Measurements from ENCODE around the gene ELF1. TPM values are rescaled to one million over a fixed set of nuclear protein-coding genes. Genes with fewer than 3 reads are reported as not detected.
"Not testable (repeated sequence)": the region's sequence is repeated elsewhere in the genome, so short reads cannot be mapped to it uniquely, and the experiment has no call there.

Gene ELF1
- total and polyA plus RNA-seq, 2 experiments from 2014 or later, result 7.0 to 12.7 TPM

DNA sequence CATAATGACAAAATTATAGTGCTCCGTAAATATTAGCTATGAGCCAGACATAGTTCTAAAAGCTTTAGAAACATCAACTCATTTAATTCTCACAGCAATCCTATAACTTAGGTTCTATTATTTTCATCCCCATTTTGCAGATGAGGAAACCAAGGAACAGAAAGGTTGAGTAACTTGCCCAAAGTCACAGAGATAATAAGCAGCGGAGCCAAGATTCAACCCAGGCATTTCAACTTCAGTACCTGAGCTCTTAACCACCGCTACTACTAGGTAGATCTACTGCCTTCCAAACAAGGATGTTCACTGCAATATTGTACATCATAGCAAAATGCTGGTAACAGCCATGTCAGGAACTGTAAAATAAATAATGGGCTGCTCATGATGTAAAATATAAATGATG is 39.9 kb downstream of the ELF1 start (continued):
- TF ChIP-seq, protein P1, sequence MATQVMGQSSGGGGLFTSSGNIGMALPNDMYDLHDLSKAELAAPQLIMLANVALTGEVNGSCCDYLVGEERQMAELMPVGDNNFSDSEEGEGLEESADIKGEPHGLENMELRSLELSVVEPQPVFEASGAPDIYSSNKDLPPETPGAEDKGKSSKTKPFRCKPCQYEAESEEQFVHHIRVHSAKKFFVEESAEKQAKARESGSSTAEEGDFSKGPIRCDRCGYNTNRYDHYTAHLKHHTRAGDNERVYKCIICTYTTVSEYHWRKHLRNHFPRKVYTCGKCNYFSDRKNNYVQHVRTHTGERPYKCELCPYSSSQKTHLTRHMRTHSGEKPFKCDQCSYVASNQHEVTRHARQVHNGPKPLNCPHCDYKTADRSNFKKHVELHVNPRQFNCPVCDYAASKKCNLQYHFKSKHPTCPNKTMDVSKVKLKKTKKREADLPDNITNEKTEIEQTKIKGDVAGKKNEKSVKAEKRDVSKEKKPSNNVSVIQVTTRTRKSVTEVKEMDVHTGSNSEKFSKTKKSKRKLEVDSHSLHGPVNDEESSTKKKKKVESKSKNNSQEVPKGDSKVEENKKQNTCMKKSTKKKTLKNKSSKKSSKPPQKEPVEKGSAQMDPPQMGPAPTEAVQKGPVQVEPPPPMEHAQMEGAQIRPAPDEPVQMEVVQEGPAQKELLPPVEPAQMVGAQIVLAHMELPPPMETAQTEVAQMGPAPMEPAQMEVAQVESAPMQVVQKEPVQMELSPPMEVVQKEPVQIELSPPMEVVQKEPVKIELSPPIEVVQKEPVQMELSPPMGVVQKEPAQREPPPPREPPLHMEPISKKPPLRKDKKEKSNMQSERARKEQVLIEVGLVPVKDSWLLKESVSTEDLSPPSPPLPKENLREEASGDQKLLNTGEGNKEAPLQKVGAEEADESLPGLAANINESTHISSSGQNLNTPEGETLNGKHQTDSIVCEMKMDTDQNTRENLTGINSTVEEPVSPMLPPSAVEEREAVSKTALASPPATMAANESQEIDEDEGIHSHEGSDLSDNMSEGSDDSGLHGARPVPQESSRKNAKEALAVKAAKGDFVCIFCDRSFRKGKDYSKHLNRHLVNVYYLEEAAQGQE (IDR thresholded peaks at IDR 0.05; ENCODE audit: unreplicated experiment), result no peak
- TF ChIP-seq ZNF114 (CRISPR knock-in tag; IDR thresholded peaks at IDR 0.05), result no peak
- TF ChIP-seq, protein P2, sequence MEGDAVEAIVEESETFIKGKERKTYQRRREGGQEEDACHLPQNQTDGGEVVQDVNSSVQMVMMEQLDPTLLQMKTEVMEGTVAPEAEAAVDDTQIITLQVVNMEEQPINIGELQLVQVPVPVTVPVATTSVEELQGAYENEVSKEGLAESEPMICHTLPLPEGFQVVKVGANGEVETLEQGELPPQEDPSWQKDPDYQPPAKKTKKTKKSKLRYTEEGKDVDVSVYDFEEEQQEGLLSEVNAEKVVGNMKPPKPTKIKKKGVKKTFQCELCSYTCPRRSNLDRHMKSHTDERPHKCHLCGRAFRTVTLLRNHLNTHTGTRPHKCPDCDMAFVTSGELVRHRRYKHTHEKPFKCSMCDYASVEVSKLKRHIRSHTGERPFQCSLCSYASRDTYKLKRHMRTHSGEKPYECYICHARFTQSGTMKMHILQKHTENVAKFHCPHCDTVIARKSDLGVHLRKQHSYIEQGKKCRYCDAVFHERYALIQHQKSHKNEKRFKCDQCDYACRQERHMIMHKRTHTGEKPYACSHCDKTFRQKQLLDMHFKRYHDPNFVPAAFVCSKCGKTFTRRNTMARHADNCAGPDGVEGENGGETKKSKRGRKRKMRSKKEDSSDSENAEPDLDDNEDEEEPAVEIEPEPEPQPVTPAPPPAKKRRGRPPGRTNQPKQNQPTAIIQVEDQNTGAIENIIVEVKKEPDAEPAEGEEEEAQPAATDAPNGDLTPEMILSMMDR (conservative IDR thresholded peaks at IDR 0.05; ENCODE audit: low read depth in 2 of 2), result no peak
- TF ChIP-seq, protein P3, sequence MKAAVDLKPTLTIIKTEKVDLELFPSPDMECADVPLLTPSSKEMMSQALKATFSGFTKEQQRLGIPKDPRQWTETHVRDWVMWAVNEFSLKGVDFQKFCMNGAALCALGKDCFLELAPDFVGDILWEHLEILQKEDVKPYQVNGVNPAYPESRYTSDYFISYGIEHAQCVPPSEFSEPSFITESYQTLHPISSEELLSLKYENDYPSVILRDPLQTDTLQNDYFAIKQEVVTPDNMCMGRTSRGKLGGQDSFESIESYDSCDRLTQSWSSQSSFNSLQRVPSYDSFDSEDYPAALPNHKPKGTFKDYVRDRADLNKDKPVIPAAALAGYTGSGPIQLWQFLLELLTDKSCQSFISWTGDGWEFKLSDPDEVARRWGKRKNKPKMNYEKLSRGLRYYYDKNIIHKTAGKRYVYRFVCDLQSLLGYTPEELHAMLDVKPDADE (IDR thresholded peaks at IDR 0.05), result no peak
- TF ChIP-seq EZH2 (IDR thresholded peaks at IDR 0.05; ENCODE audit: low read depth, unreplicated experiment), result no peak
- no peak for TF ChIP-seq STAT1 (IDR thresholded peaks at IDR 0.05; ENCODE audit: unreplicated experiment)

DNA sequence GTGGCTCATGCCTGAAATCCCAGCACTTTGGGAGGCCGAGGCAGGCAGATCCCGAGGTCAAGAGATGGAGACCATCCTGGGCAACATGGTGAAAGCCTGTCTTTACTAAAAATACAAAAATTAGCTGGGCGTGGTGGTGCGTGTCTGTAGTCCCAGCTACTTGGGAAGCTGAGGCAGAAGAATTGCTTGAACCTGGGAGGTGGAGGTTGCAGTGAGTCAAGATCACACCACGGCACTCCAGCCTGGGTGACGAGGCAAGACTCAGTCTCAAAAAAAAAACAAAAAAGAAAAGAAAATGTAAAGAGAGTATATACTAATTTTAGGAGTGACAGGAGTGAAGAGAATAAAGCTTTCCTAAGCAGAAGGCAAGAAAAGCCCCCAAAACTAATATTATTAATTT is 41.0 kb downstream of the ELF1 start:
- H3K4me3 ChIP-seq; H3K79me2 ChIP-seq (replicated peaks; ENCODE audit: insufficient read depth); DNase-seq (ENCODE audit: low spot score); H3K4me3 Mint-ChIP-seq; H2AFZ ChIP-seq; H3K4me2 ChIP-seq; H3K36me3 Mint-ChIP-seq (ENCODE audit: low read depth); ATAC-seq; H3K36me3 ChIP-seq (ENCODE audit: insufficient read depth); H3K27ac ChIP-seq (ENCODE audit: low read depth); H3K27me3 Mint-ChIP-seq (ENCODE audit: insufficient read depth, low read depth, poor library complexity); H3K9me2 ChIP-seq (ENCODE audit: insufficient read depth); H3K9me3 Mint-ChIP-seq; H3F3A ChIP-seq (replicated peaks; ENCODE audit: low read depth); H4K20me1 ChIP-seq (replicated peaks; ENCODE audit: insufficient read depth); H3K27me3 ChIP-seq (ENCODE audit: insufficient read depth); H3K4me1 ChIP-seq (ENCODE audit: insufficient read depth): not testable (repeated sequence)
- Mint-ChIP-seq H3K27ac (peak overlapping the region; percentile 60; the same call in 1 of the 2 replicates), H3K4me1 (peaks cover 14% of the 10 kb centered on the region; the same call in 2 of the 3 replicates)

DNA sequence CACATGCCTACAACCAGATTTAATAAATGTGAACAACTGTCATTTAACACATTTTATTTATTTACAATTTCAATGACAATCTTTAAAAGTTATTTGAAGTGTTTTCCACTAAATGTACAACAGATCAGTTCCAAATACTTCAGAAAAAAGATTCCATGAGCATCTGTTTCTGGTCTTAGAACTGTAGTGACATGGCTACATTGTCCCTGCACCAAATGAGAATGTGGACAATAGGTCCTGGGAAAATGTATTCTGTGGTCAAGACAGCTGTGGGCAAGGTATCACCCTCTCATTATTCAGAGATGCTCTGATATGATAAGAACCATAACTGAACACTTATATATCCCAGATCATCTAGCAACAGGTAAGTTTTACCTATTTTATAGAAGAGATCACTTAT is 43.7 kb downstream of the ELF1 start:
- Histone ChIP-seq H4K20me1 (replicated peaks; ENCODE audit: insufficient read depth) (no peaks in the 10 kb centered on the region), H3K4me3 (no peak overlapping the region), H3K79me2 (replicated peaks; ENCODE audit: insufficient read depth) (no peaks in the 10 kb centered on the region), H3K4me2 (no peak overlapping the region), H2AFZ (no peak overlapping the region), H3K4me1 (ENCODE audit: insufficient read depth) (no peaks in the 10 kb centered on the region), H3K36me3 (ENCODE audit: insufficient read depth) (no peaks in the 10 kb centered on the region), H3F3A (replicated peaks; ENCODE audit: low read depth) (no peaks in the 10 kb centered on the region), H3K27ac (ENCODE audit: low read depth) (no peak overlapping the region), H3K27me3 (ENCODE audit: insufficient read depth) (no peaks in the 10 kb centered on the region), H3K9me2 (ENCODE audit: insufficient read depth) (no peaks in the 10 kb centered on the region)
- DNase-seq (ENCODE audit: low spot score) (no peak), ATAC-seq (no peak)
- H3K27me3 Mint-ChIP-seq (ENCODE audit: insufficient read depth, low read depth, poor library complexity), result peaks cover 3% of the 10 kb centered on the region
- H3K27ac Mint-ChIP-seq, result no peak overlapping the region
- H3K36me3 Mint-ChIP-seq (ENCODE audit: low read depth), result no peaks in the 10 kb centered on the region
- no peaks in the 10 kb centered on the region for H3K9me3 Mint-ChIP-seq
- H3K4me1 Mint-ChIP-seq, result peaks cover 4% of the 10 kb centered on the region; the same call in 1 of the 3 replicates
- no peak overlapping the region for H3K4me3 Mint-ChIP-seq
- TF ChIP-seq EZH2phosphoT487 (IDR thresholded peaks at IDR 0.05; ENCODE audit: unreplicated experiment), result no peak
